Gastrocnemius medialis (tissue), 4 donors: ENCODE results near the gene MLPH. TPM values are rescaled to one million over a fixed set of nuclear protein-coding genes. Genes with fewer than 3 reads are reported as not detected.

Experiments used
- ATAC-seq, 2 donors: fragments of 150-250 bp; one replicate each; pipeline ENCODE4 v1.9.1; 2016
- DNase-seq, 2 donors: peaks; one replicate each; pipeline ENCODE4 v3.0.0-alpha.2; 2019
- H3K27ac ChIP-seq, 4 donors: fragments of 200-600 bp; sonication (generic); 1 replicate in 1 of 4; 2 replicates in 3 of 4; pipeline ENCODE4 v1.5.1; 2016 to 2018; ENCODE audit warnings: mild to moderate bottlenecking in 2 of 4, moderate library complexity in 1 of 4
- H3K27me3 ChIP-seq, 3 donors: fragments of 200-600 bp; sonication (generic) in 2 of 3; 1 replicate in 1 of 3; 2 replicates in 2 of 3; pipeline versions ENCODE4 v1.5.1 to v1.6.0; 2016 to 2019; ENCODE audit warnings: mild to moderate bottlenecking in 1 of 3, moderate library complexity in 1 of 3
- H3K36me3 ChIP-seq, 2 donors: fragments of 200-600 bp; sonication (generic) in 1 of 2; one replicate each; pipeline ENCODE4 v1.5.1; 2017 to 2018
- H3K4me1 ChIP-seq, 2 donors: fragments of 200-600 bp; sonication (generic) in 1 of 2; one replicate each; pipeline ENCODE4 v1.5.1; 2016 to 2017; ENCODE audit warnings: mild to moderate bottlenecking in 2 of 2
- H3K4me3 ChIP-seq, 4 donors: fragments of 200-600 bp; sonication (generic) in 3 of 4; 1 replicate in 1 of 4; 2 replicates in 3 of 4; pipeline ENCODE4 v1.5.1; 2016 to 2019; ENCODE audit warnings: mild to moderate bottlenecking in 2 of 4
- H3K9me3 ChIP-seq, 3 donors: fragments of 200-600 bp; sonication (generic) in 2 of 3; 1 replicate in 1 of 3; 2 replicates in 2 of 3; pipeline ENCODE4 v1.5.1; 2016 to 2019
- CTCF ChIP-seq, 5 experiments: fragments of 450-650 bp in 3 of 5; fragments of 200-600 bp in 2 of 5; sonication (generic) in 2 of 5; IDR thresholded peaks in 4 of 5; conservative IDR thresholded peaks in 1 of 5; 1 replicate in 4 of 5; 2 replicates in 1 of 5; pipeline ENCODE4 v1.5.1; 2016 to 2019; ENCODE audit warnings: antibody characterized with exemption in 5 of 5, mild to moderate bottlenecking in 3 of 5, moderate library complexity in 3 of 5
- POLR2A ChIP-seq, 2 donors: fragments of 450-650 bp; IDR thresholded peaks; one replicate each; pipeline ENCODE4 v1.6.1; 2017; ENCODE audit warnings: antibody characterized with exemption in 2 of 2, mild to moderate bottlenecking in 2 of 2, moderate library complexity in 2 of 2
- in situ Hi-C, 4 donors: fragments of 200-750 bp; cut with MboI; loops; one replicate each; pipeline versions ENCODE4 v1.15.0 to v1.8.0; 2017; ENCODE audit warnings: low sequenced_read_pairs in 4 of 4
- intact Hi-C: fragments of 100-400 bp; cut with DNase I; formaldehyde crosslinking; loops from one replicate; pipeline ENCODE4 v1.15.1; 2023; ENCODE audit warnings: low total_unique reads
- total RNA-seq, 4 donors: library from RNA; depleted of rRNA; stranded (reverse); fragments of >200 nt; gene quantifications; one replicate each; pipeline versions ENCODE4 v1.1.0 to v1.2.3, GENCODE V29; 2016

Gene MLPH
- total RNA-seq, 4 donors from 2014 or later = 6.5 to 8.7 (median 7.2) TPM

GRCh38 chr2:237507512-237507911 is 20.5 kb downstream of the MLPH start:
- ATAC-seq (no peak), DNase-seq (no peak)
- Histone ChIP-seq H3K27me3 (no peaks in the 10 kb centered on the region), H3K36me3 (no peaks in the 10 kb centered on the region), H3K4me3 (no peak overlapping the region), H3K27ac (no peak overlapping the region), H3K9me3 (no peaks in the 10 kb centered on the region), H3K4me1 (peaks cover under 1 to 2% of the 10 kb centered on the region in 2 donors)
- intact Hi-C loops (no loop called here), in situ Hi-C loops (no loop called here)
- TF ChIP-seq CTCF (IDR thresholded peaks at IDR 0.05 in 4 of 5, conservative IDR thresholded peaks at IDR 0.05 in 1 of 5) = no peak
- TF ChIP-seq POLR2A (IDR thresholded peaks at IDR 0.05) = no peak

GRCh38 chr2:237508361-237508760 is 21.3 kb downstream of the MLPH start:
- DNase-seq (no peak), ATAC-seq (no peak)
- H3K4me1 ChIP-seq = peaks cover 9 to 10% of the 10 kb centered on the region in 2 donors
- in situ Hi-C loops (no loop called here), intact Hi-C loops (no loop called here)
- no peaks in the 10 kb centered on the region for H3K9me3 ChIP-seq
- no peak overlapping the region for H3K27ac ChIP-seq
- no peak overlapping the region for H3K4me3 ChIP-seq
- no peak for TF ChIP-seq POLR2A (IDR thresholded peaks at IDR 0.05)
- no peaks in the 10 kb centered on the region for H3K36me3 ChIP-seq
- no peaks in the 10 kb centered on the region for H3K27me3 ChIP-seq

- TF ChIP-seq CTCF (IDR thresholded peaks at IDR 0.05 in 4 of 5, conservative IDR thresholded peaks at IDR 0.05 in 1 of 5) (no peak), POLR2A (IDR thresholded peaks at IDR 0.05) (no peak)
- Histone ChIP-seq H3K4me3 (no peak overlapping the region), H3K36me3 (no peaks in the 10 kb centered on the region), H3K27me3 (no peaks in the 10 kb centered on the region), H3K4me1 (peaks cover 17 to 18% of the 10 kb centered on the region in 2 donors), H3K27ac (no peak overlapping the region), H3K9me3 (no peaks in the 10 kb centered on the region)
- intact Hi-C loops (no loop called here), in situ Hi-C loops (no loop called here)
- no peak for ATAC-seq
- DNase-seq = no peak
Observed at GRCh38 chr2:237509151-237509550, 22.1 kb downstream of the MLPH start.

- ATAC-seq (no peak), DNase-seq (no peak)
- Histone ChIP-seq H3K36me3 (no peaks in the 10 kb centered on the region), H3K4me3 (no peak overlapping the region), H3K4me1 (peaks cover 25 to 26% of the 10 kb centered on the region in 2 donors), H3K27me3 (no peaks in the 10 kb centered on the region), H3K9me3 (no peaks in the 10 kb centered on the region), H3K27ac (no peak overlapping the region)
- in situ Hi-C loops = loop anchor here (5.0 to 10.0 kb wide), 2 partner anchors 62 to 235 kb away; no protein-coding TSS in a partner anchor
- no peak for TF ChIP-seq POLR2A (IDR thresholded peaks at IDR 0.05)
- TF ChIP-seq CTCF (IDR thresholded peaks at IDR 0.05 in 4 of 5, conservative IDR thresholded peaks at IDR 0.05 in 1 of 5) = no peak
- intact Hi-C loops = loop anchor here (10.0 kb wide), 1 partner anchor 155 kb away; no protein-coding TSS in a partner anchor
Observed at GRCh38 chr2:237509905-237510304, 22.9 kb downstream of the MLPH start.

DNA sequence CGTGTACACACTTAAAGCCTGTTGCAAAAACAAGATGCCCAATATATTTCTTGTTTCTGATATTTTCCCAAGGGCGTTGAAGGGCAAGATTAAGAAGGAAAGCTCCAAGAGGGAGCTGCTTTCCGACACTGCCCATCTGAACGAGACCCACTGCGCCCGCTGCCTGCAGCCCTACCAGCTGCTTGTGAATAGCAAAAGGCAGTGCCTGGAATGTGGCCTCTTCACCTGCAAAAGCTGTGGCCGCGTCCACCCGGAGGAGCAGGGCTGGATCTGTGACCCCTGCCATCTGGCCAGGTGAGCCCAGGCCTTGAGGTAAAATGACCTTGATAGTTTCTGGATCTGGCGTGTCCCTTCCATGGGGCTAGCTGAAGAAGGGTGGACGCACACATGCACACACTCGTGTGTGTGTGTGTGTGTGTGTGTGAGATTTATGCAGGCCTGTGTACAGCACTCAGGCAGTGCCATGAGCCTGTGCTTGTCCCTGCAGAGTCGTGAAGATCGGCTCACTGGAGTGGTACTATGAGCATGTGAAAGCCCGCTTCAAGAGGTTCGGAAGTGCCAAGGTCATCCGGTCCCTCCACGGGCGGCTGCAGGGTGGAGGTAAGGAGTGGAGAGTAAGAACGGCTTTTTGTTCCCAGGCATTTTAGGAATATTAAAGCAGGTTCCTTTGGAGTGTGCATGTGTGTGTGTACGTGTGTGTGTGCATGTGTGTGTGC is 23.6 kb downstream of the MLPH start:
- Histone ChIP-seq H3K27ac (no peak overlapping the region), H3K27me3 (no peaks in the 10 kb centered on the region), H3K4me3 (no peak overlapping the region), H3K4me1 (peaks cover 32 to 33% of the 10 kb centered on the region in 2 donors), H3K36me3 (no peaks in the 10 kb centered on the region), H3K9me3 (no peaks in the 10 kb centered on the region)
- TF ChIP-seq CTCF (IDR thresholded peaks at IDR 0.05 in 4 of 5, conservative IDR thresholded peaks at IDR 0.05 in 1 of 5) (no peak), POLR2A (IDR thresholded peaks at IDR 0.05) (no peak)
- intact Hi-C loops = loop anchor here (10.0 kb wide), 1 partner anchor 154 kb away; no protein-coding TSS in a partner anchor
- no peak for ATAC-seq
- DNase-seq = no peak
- in situ Hi-C loops = loop anchor here (5.0 to 10.0 kb wide), 2 partner anchors 62 to 234 kb away; no protein-coding TSS in a partner anchor
